Neural progenitor cell (in vitro differentiated cells): ENCODE measurements around the gene ENPP7. TPM values are rescaled to one million over a fixed set of nuclear protein-coding genes. Genes with fewer than 3 reads are reported as not detected.

ENCODE experiments used
- DNase-seq: peaks from one replicate; pipeline ENCODE4 v3.0.0-alpha.2; 2016; ENCODE audit warnings: low spot score
- H2AFZ ChIP-seq: fragments of 200-600 bp; sonication (generic); replicated peaks from 2 replicates; pipeline ENCODE4 v1.6.1; 2016; ENCODE audit warnings: antibody characterized with exemption
- H3F3A ChIP-seq: fragments of 200-600 bp; sonication (generic); 2 replicates; pipeline ENCODE4 v1.6.1; 2016; ENCODE audit warnings: antibody characterized with exemption, low read depth
- H3K27ac ChIP-seq: fragments of 200-600 bp; sonication (generic); 2 replicates; pipeline ENCODE4 v1.5.1; 2016; ENCODE audit warnings: mild to moderate bottlenecking
- H3K27me3 ChIP-seq: fragments of 200-600 bp; sonication (generic); 2 replicates; pipeline ENCODE4 v1.6.1; 2016; ENCODE audit warnings: mild to moderate bottlenecking, moderate library complexity
- H3K36me3 ChIP-seq: fragments of 200-600 bp; sonication (generic); 2 replicates; pipeline ENCODE4 v1.5.1; 2016
- H3K4me1 ChIP-seq: fragments of 200-600 bp; sonication (generic); 2 replicates; pipeline ENCODE4 v1.6.1; 2016; ENCODE audit warnings: mixed run types
- H3K4me2 ChIP-seq: fragments of 200-600 bp; sonication (generic); 2 replicates; pipeline ENCODE4 v1.6.1; 2016
- H3K4me3 ChIP-seq: fragments of 200-600 bp; sonication (generic); 2 replicates; pipeline ENCODE4 v1.5.1; 2016
- H3K79me2 ChIP-seq: fragments of 200-600 bp; sonication (generic); 2 replicates; pipeline ENCODE4 v1.6.1; 2016; ENCODE audit warnings: low read depth
- H3K9ac ChIP-seq: fragments of 200-600 bp; sonication (generic); 2 replicates; pipeline ENCODE4 v1.6.1; 2016
- H3K9me3 ChIP-seq: fragments of 200-600 bp; sonication (generic); 2 replicates; pipeline ENCODE4 v1.5.1; 2016; ENCODE audit warnings: low read depth
- H4K20me1 ChIP-seq: fragments of 200-600 bp; sonication (generic); 2 replicates; pipeline ENCODE4 v1.6.1; 2016; ENCODE audit warnings: low read depth
- H3K27ac Mint-ChIP-seq: 3 replicates; pipeline ENCODE4 v1.8.0; 2021; ENCODE audit warnings: mixed read lengths
- H3K27me3 Mint-ChIP-seq: 2 replicates; pipeline ENCODE4 v1.8.0; 2022; ENCODE audit warnings: low read depth, mild to moderate bottlenecking, inconsistent platforms, moderate library complexity, mixed read lengths; ENCODE audit not compliant: insufficient read depth
- H3K36me3 Mint-ChIP-seq: 3 replicates; pipeline ENCODE4 v1.8.0; 2021; ENCODE audit warnings: mixed read lengths
- H3K4me1 Mint-ChIP-seq: 3 replicates; pipeline ENCODE4 v1.8.0; 2021; ENCODE audit warnings: mixed read lengths
- H3K4me3 Mint-ChIP-seq: 3 replicates; pipeline ENCODE4 v1.8.0; 2021; ENCODE audit warnings: mild to moderate bottlenecking, moderate library complexity, mixed read lengths
- H3K9me3 Mint-ChIP-seq: 3 replicates; pipeline ENCODE4 v1.8.0; 2020; ENCODE audit warnings: mixed read lengths
- EZH2 ChIP-seq: fragments of 200-600 bp; sonication (generic); IDR thresholded peaks from 2 replicates; pipeline ENCODE4 v1.6.1; 2017; ENCODE audit warnings: antibody characterized with exemption, mild to moderate bottlenecking, moderate library complexity
- EZH2phosphoT487 ChIP-seq: fragments of 200-600 bp; sonication (generic); IDR thresholded peaks from 2 replicates; pipeline ENCODE4 v1.6.1; 2017; ENCODE audit warnings: antibody characterized with exemption
- total RNA-seq: library from RNA; depleted of rRNA; stranded (reverse); fragments of >200 nt; gene quantifications from 2 replicates; pipeline ENCODE4 v1.2.3, GENCODE V29; 2015; ENCODE audit warnings: low replicate concordance
- TF ChIP-seq, protein P1 (sequence below): fragments of 200-600 bp; sonication (generic); IDR thresholded peaks from 2 replicates; pipeline ENCODE4 v1.5.1; 2017; ENCODE audit warnings: antibody characterized with exemption, mild to moderate bottlenecking

Gene ENPP7
- total RNA-seq, 1 donor from 2014 or later, result not detected

DNA sequence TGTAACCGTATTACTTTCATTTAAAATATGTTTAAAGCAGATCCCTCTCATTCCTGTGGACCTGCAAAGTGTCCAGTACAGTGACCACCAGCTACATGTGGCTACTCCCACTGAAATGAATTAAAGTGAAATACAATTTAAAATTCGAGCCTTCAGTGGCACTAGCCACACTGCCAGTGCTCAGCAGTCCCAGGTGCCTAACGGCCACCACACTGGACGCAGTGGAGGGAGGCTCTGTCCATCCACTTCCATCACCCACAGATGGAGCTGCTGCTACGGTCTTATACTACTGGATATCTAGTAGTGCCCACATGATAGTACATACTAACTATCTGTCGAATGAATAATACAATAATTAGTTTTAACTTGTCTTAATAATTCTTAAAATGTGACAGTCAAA lies 44.9 kb downstream of the ENPP7 start:
- Histone ChIP-seq H3K4me1 (peaks cover 39% of the 10 kb centered on the region), H3K9me3 (no peaks in the 10 kb centered on the region), H2AFZ (no peak overlapping the region), H3K79me2 (peaks cover 28% of the 10 kb centered on the region), H4K20me1 (peaks cover 20% of the 10 kb centered on the region), H3K27me3 (peaks cover 2% of the 10 kb centered on the region), H3K27ac (no peak overlapping the region), H3K9ac (no peak overlapping the region), H3K36me3 (no peaks in the 10 kb centered on the region), H3F3A (peaks cover 20% of the 10 kb centered on the region), H3K4me3 (peak overlapping the region; percentile 49), H3K4me2 (peak overlapping the region; percentile 77)
- H3K27ac Mint-ChIP-seq, result no peak overlapping the region
- DNase-seq, result peak; percentile 40
- H3K9me3 Mint-ChIP-seq, result no peaks in the 10 kb centered on the region
- TF ChIP-seq EZH2, result no peak
- TF ChIP-seq, protein P1, sequence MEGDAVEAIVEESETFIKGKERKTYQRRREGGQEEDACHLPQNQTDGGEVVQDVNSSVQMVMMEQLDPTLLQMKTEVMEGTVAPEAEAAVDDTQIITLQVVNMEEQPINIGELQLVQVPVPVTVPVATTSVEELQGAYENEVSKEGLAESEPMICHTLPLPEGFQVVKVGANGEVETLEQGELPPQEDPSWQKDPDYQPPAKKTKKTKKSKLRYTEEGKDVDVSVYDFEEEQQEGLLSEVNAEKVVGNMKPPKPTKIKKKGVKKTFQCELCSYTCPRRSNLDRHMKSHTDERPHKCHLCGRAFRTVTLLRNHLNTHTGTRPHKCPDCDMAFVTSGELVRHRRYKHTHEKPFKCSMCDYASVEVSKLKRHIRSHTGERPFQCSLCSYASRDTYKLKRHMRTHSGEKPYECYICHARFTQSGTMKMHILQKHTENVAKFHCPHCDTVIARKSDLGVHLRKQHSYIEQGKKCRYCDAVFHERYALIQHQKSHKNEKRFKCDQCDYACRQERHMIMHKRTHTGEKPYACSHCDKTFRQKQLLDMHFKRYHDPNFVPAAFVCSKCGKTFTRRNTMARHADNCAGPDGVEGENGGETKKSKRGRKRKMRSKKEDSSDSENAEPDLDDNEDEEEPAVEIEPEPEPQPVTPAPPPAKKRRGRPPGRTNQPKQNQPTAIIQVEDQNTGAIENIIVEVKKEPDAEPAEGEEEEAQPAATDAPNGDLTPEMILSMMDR, result no peak
- TF ChIP-seq EZH2phosphoT487, result no peak
- H3K27me3 Mint-ChIP-seq, result peaks cover 9% of the 10 kb centered on the region
- H3K36me3 Mint-ChIP-seq, result peaks cover 10% of the 10 kb centered on the region
- peaks cover 50% of the 10 kb centered on the region for H3K4me1 Mint-ChIP-seq
- peak overlapping the region; percentile 46 for H3K4me3 Mint-ChIP-seq

DNA sequence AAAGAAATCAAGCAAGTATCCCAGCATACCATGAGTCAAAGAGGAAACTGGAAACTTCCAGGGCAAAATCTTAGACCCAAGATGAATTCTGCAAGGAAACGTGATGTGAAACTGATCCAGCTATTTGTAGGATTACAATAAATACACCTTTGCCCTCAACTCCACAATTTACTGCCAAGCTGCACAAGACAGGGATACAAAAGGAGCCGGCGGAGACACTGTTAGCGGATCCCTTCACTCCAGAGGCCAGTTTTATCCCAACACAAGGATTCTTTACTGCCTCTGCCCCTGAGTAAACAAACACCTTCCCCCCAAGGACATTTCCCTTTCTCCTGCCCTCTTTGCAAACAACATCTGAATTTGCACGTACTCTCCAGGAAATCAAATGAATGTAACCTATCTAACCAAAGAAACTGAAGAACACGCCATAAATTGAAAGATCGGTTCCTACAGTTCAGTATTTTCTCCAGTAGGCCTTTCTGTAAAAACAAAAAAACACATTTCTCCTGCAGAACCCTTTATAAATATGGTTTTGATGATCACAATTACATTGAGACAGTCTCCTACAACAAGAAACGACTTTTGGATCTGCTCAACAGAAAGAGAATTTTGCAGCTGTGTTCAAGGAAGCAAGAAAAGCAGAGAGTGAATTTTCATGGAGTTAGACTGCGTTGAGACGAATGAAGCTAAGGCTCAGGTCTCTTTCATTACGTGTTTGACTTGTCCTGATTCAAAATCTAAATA lies 45.8 kb downstream of the ENPP7 start:
- Histone ChIP-seq H3K4me2 (peak overlapping the region; percentile 77), H3K4me1 (peaks cover 41% of the 10 kb centered on the region), H3F3A (peaks cover 20% of the 10 kb centered on the region), H3K9me3 (no peaks in the 10 kb centered on the region), H3K36me3 (no peaks in the 10 kb centered on the region), H3K4me3 (peak overlapping the region; percentile 49), H3K9ac (no peak overlapping the region), H3K27ac (peak overlapping the region; percentile 46), H3K79me2 (peaks cover 38% of the 10 kb centered on the region), H2AFZ (peak overlapping the region; percentile 47), H3K27me3 (peaks cover 2% of the 10 kb centered on the region), H4K20me1 (peaks cover 30% of the 10 kb centered on the region)
- TF ChIP-seq EZH2phosphoT487, result no peak
- TF ChIP-seq, protein P1, result no peak
- TF ChIP-seq EZH2, result peak; percentile 48
- DNase-seq, result peak; percentile 62
- peak overlapping the region; percentile 90 for H3K4me3 Mint-ChIP-seq
- peaks cover 14% of the 10 kb centered on the region for H3K36me3 Mint-ChIP-seq
- H3K27me3 Mint-ChIP-seq, result peaks cover 15% of the 10 kb centered on the region
- H3K27ac Mint-ChIP-seq, result peak overlapping the region; percentile 94
- H3K9me3 Mint-ChIP-seq, result no peaks in the 10 kb centered on the region
- peaks cover 59% of the 10 kb centered on the region for H3K4me1 Mint-ChIP-seq

DNA sequence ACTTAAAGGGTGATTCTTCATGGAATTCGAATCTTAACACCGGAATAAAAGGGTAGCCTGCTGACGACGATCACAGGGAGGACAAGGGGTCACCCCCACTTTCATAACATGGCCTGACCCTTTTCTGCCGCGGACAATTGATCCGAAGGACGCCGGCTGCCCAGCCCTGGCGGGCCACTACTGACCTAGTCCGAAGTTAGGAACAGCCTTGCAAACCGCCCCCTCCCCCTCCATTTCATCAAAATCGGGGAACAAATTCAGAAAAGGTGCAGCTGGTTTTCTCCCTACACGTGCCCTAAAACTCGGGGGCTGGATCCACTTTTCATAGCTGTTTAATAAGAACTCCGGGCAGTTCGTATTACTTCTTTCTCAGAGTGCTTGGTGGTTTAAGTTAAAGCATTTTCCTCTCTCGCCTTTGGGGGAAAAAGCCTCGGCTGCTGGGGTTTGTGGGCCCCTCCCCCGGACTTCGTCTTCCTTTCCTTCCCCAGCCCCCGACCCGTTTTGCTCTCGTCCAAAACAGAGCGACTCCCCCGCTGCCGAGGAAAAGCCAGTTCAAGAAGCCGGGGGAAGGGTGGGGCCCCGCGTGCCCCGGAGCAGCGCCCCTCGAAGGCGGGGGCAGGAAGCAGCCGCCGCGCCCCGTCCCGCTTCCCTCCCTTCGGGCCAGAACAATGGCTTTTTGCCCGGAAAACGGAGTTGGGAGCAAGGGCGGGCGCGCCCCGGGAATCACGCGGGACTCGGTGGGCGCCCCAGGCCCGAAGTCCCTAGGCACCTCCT lies 46.6 kb downstream of the ENPP7 start:
- H3K27me3 Mint-ChIP-seq, result peaks cover 16% of the 10 kb centered on the region
- Histone ChIP-seq H3K9me3 (no peaks in the 10 kb centered on the region), H3K27ac (peak overlapping the region; percentile 46), H3K36me3 (no peaks in the 10 kb centered on the region), H4K20me1 (peaks cover 37% of the 10 kb centered on the region), H3K9ac (no peak overlapping the region), H3K4me3 (peak overlapping the region; percentile 49), H3K79me2 (peaks cover 45% of the 10 kb centered on the region), H3K4me2 (peak overlapping the region; percentile 77), H3K27me3 (peaks cover 2% of the 10 kb centered on the region), H2AFZ (no peak overlapping the region), H3K4me1 (peaks cover 41% of the 10 kb centered on the region), H3F3A (peaks cover 20% of the 10 kb centered on the region)
- peak overlapping the region; percentile 90 for H3K4me3 Mint-ChIP-seq
- peak; percentile 91 for DNase-seq
- TF ChIP-seq, protein P1, result peak; percentile 62
- TF ChIP-seq EZH2 (peak; percentile 20), EZH2phosphoT487 (no peak)
- peaks cover 14% of the 10 kb centered on the region for H3K36me3 Mint-ChIP-seq
- H3K4me1 Mint-ChIP-seq, result peaks cover 59% of the 10 kb centered on the region
- no peaks in the 10 kb centered on the region for H3K9me3 Mint-ChIP-seq
- peak overlapping the region; percentile 94 for H3K27ac Mint-ChIP-seq
